Measurements from ENCODE around the gene APBA2. TPM values are rescaled to one million over a fixed set of nuclear protein-coding genes. Genes with fewer than 3 reads are reported as not detected.
"Not testable (repeated sequence)": the region's sequence is repeated elsewhere in the genome, so short reads cannot be mapped to it uniquely, and the experiment has no call there.

The APBA2 gene
- total RNA-seq, 1 donor from 2014 or later: 0.24 TPM

DNA sequence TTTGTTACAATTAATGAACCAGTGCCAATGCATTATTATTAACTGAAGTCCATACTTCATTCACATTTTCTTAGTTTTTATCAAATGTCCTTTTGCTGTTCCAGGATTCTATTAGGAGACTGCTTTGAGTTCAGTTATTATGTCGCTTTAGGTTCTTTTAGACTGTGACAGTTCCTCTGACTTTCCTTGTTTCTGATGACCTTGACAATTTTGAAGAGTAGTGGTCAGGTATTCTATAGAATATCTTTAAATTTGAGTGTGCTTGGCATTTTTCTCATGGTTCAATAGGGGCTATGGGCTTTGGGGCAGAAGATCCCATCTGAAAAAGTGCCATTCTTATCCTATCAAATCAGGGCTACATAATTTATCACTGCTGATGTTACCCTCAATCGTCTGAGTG lies 126.3 kb downstream of the APBA2 start:
- ATAC-seq: no peak

DNA sequence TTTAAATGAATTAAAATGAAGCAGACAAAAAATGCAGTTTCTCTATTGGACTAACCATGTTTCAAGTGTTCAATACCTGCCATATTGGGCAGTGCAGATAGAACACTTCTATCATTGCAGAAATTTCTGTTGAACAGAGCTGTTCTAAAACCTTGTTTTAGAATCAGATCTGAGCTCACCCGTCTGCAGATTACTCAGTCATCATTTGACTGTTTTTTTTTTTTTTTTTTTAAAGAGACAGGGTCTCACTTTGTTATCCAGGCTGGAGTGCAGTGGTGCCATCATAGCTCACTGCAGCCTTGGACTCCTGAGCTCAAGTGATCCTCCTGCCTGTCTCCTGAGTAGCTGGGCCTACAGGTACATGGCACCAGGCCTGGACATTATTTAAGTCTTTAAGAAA lies 128.7 kb downstream of the APBA2 start:
- ATAC-seq: no peak

DNA sequence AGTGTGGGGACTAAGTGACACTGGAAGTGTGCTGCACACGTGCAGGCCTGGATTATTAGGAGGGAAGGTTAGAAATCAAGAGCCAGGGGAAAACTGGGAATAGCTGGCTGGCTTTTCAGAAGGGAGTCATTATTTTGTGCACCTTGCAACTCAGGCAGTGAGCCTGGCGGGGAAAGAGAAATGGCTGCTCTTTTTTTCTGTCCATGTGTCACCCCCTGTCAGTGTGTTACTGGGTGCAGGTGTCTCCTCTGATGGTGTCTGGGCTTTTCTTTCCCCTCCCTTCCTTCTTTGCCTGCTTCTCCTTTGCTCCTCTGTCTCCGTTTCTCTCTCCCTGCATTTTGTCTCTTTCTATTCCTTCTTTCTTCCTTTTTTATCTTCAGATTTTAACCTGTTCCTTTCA lies 130.7 kb downstream of the APBA2 start:
- no peak for ATAC-seq

DNA sequence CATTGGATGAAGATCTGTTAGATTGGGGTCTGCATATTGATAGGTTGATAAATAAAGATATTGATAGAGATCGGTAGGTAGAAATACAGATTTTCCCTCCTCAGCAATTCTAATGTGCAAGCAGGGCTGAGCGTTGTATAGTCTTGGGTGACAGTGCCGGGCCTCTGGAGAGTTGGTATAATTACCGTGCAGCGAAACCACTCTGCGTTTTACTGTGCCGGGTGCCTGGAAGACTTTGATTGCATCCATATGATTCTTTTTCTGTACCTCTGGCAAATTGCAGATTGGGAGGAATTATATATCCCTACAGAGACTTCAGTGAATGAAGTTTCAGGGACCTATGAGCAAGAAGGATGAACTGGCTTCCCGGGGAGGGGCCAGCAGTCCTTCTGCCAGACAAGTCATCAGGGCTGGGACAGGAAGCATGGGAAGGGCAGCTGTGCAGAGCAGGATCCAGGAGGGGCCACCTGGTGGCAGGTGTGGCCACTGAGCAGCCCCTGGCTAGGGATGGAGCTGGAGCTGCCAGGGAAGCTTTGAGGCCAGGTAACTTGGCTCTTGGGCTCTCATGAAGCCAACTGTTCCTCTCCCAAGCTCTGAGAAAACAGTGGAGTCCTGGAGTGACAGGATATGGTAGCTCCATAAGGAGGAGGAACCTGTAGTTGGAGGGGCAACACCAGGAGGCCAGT lies 132.5 kb downstream of the APBA2 start:
- no peak for ATAC-seq

DNA sequence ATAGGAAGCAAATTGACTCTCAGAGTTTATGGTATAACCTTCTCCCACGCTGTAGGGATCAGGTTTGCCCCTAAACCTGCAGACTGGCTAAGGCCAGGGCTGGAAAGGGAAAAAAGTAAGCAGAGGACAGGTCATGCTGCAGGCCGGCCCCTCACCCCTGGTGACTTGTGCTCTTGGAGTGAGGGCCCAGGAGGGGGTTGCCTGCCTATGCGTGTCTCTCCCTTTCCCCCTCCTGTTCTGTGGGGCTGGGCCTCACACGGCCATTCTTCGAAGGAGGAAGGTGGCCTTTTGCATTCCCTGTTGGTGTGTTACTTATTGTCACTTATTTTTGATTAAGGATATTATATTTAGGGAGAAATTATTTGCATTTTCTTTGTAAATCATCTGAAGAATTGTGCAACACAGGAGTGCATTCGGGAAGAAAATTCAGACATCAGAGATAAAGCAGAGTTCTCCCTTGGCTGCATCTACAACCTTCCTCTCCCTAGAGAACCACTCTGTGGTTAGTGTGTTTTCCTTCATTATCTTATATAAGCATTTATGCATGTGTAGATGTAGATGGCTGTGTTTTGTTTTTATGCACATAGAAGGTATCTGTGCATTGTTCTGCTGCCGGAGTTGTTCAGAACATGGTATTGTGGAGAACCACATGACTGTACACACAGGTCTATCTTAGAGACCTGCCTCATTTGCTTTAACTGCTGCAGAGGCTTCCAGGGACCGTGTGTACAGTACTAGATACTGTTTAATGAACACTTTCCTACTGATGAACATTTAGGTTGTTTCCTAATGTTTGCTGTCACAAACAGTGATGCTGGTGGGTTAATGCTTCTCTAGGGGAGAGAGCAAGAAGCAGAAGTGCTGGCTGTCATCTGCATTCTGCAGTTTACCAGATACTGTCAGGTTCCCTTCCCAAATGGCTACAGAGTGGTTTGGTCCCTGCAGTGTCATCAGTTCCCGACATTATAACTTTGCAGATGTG lies 133.5 kb downstream of the APBA2 start:
- no peak for ATAC-seq

DNA sequence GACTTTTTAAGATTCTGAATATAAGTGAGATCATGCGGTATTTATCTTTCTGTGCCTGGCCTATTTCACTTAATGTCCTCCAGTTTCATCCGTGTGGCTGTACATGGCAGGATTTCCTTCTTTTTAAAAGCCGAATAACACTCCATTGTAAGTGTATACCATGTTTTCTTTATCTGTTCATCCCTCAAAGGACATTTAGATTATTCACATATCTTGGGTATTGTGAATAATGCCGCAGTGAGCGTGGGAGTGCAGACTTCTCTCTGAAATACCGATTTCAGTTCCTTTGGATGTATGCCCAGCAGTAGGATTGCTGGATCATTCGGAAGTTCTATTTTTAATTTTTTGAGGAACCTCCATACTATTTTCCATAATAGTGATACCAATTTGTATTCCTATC lies 136.1 kb downstream of the APBA2 start:
- no peak for ATAC-seq

DNA sequence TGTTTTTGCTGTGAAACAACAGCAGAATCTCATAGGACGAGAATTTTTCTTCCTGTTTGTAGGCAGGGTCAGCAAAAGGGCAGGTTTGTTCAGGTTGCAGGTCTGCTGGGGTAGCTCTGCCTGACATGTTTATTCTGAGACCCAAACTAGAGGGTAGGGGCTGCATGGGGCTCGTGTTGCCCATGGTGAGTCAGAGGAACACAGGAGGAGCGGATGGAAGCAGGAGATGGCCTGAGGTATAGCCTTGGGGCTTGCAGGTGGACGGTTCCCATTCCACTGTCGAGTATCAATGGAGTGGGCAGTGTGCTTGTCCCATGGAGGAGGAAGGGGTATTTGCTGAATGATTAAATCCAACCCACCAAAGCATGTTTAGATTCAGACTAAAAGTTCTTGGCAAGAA lies 138.9 kb downstream of the APBA2 start:
- ATAC-seq: no peak

DNA sequence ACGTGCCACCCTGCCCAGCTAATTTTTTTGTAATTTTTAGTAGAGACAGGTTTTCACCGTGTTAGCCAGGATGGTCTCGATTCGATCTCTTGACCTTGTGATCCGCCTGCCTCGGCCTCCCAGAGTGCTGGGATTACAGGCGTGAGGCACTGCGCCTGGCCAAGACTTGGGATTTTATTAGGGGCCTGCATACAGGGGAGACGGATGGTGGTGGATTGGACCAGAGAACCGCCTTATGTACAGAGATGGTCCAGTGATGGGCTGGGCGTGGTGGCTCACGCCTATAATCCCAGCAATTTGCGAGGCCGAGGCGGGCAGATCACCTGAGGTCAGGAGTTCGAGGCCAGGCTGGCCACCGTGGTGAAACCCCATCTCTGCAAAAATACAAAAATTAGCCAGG lies 139.6 kb downstream of the APBA2 start:
- ATAC-seq: not testable (repeated sequence)

DNA sequence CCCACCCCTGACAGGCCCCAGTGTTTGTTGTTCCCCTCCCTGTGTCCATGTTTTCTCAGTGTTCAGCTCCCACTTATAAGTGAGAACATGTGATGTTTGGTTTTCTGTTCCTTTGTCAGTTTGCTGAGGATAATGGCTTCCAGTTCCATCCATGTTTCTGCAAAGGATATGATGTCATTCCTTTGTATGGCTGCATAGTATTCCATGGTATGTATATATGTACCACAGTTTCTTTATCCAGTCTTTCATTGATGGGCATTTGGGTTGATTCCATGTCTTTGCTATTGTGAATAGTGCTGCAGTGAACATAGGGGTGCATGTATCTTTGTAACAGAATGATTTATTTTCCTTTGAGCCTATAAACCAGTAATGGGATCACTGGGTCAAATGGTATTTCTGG lies 142.4 kb downstream of the APBA2 start:
- ATAC-seq: not testable (repeated sequence)

DNA sequence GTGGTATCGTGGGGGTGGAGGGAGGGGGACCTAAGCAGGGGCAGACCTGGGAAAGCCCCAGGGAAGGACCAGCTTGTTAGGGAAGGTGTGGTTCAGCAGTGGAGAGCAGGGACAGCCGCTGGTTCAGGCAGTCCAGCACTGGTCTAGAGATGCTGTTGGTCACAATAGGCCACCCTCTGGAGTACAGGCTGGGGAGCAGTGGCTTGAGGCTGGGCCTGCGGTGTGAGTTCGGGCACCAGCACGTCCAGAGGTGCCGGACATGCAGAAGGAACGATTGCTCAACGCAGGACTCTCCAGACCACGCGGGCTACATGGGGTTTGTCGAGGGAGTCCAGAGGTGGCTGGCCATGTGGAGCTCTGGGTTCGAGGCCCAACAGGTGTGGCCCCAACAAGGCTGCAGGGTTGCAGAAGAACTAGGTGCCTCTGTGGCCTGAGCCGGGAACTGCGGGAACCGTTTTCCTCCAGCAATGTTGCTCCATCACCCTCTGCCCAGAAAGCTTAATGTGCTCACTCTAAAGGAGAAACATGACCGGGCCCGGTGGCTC lies 143.9 kb downstream of the APBA2 start:
- ATAC-seq: no peak

DNA sequence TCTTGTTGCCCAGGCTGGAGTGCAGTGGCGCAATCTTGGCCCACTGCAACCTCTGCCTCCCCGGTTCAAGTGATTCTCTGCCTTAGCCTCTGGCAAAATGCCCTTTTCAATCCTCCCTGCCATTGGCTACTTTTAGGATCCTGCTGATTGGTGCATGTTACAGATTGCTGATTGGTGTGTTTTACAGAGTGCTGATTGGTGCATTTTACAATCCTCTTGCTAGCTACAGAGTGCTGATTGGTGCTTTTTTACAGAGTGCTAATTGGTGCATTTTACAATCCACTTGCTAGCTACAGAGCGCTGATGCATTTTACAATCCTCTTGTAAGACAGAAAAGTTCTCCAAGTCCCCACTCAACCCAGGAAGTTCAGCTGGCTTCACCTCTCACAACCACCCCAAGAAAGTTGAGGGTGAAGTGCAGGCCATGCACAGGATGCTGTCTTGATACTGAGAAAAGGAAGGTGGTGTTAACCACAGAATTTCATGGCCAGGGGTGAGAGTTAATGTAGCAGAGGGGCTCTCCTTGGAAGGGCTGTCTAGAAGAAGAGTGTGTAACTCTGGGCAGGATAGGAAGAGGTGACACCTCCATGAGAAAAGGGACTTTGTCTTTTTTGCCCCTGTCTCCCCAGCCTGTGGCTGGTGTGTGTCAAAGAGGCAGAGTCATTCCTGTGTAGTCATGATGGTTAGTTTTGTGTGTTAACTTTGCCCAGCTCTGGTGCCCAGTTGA lies 145.9 kb downstream of the APBA2 start:
- ATAC-seq: no peak

DNA sequence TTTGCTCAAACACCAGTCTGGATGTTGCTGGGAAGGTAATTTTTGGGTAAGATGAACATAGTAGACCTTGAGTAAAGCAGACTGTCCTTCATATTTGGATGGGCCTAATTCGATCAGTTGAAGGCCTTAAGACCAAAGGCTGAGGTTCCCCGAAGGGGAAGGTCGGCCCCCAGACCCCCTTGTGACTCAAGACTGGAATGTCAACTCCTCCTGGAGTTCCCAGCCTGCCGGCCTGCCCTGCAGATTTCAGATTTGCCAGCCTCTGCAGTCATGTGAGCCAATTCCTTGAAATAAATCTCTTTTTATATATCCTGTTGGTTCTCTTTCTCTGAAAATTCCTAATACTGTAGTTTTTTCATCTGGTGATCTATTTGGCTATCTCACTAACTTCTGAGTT lies 146.5 kb downstream of the APBA2 start:
- ATAC-seq: no peak

DNA sequence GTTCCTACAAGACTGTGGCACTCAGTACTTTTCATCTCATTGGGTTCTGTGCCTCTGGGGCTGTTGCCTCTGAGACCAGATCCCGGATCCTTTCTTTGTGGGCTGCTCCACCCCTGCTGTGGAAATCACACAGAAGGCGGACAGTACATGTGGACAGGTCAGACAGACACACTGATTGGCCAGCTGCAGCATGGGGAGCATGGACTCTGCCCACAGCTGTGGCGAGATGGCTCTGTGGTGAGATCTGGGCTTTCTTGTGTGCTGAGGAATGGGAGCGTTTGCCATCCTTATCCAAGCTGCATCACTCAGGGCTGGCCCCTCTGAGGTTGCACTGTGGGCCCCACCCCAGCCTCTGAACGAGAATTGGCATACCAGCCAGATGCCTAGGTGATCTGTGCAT lies 147.0 kb downstream of the APBA2 start:
- ATAC-seq: no peak

DNA sequence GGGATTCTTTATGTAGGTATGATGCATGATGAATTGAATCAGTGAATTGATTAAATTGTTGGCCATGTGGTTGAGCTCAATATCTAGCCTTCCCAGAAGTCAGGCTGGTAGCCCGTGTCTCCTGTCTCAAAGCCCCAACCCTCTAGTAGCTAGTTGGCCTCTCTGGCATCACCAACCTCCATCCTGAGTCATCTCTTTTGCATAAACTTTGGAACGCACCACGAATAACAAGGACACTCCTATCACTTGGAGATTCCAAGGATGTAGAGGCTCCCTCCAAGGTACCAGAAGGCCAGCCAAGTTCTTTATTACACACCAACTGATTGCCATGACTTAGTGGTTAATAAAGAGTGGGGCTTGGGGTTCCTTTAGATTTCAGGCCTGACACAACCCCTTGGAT lies 148.4 kb downstream of the APBA2 start:
- no peak for ATAC-seq

DNA sequence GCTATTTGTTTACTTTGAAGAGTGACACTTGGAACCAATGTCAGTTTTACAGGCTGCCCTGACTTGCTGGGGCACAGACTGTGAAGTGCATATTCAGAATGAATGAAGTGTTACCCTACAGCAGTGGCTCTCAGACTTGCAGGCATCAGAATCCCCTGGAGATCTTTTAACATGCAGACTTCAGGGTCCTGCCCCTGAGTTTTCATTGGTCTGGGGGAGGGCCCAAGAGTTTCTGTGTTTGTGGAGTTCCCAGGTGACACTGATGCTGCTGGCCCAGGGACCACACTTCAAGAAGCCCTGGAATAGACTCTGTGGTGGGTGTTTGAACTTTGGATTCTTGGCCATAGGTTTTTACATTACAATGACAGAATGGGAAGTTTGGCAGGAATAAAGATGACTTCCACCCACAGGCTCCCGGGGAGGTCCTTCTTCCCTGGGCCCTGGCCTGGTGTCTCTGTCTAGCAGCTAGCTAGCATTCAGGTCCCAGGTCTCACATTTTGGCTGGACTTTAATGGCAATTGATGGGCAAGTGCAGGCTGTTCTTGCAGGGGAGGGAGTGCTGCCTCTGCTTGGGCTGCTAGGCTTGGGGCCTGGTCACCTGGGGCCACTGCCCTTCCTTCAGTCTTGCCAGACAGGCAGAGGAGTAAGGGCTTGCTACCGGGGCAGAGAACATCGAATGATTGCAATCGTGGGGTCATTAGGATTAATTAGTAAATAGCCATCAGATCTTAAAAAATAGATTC lies 149.0 kb downstream of the APBA2 start:
- ATAC-seq: no peak

DNA sequence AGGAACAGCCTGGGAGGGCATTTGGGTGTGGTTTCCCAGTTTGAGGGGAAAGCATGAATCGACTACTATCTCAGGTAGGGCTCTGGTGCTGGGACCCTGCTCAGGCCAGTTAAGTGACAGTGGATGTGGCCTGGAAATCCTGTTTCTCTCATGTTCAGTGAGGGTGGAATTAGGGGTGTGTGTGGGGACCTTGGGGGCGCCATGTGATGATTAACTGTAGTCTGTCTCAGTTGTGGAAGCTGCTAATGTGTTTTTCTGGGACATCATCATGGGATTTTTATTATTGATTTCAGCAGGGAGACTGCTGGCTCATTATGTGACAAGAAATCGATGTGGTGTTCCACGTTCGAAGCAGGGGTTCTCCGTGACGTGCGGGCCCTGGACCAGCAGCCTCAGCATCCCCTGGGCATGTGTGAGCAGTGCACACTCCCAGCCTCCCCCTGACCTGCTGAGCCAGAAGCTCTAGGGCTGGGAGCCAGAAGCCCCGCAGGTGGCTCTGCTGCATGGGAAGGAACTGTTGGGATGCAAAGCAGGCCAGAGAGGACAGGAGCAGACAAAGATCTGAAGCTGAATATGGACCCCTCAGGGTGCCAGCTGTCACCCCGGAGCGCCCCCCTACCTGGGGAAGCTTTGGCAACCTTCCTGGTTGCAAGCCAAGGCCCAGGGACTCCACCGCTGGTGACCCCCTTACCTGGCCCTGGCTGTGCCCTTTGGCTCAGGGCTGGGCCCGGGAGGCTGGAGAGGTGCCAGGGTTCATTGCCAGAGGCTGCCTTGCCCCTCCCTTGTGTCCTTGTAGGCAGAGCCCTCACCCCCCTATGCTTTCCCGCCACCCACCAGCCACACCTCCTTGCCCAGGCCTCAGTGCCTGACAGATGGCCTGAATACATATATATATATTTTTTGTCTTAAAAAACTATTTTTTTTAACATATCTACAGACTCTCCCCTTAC lies 149.8 kb downstream of the APBA2 start:
- ATAC-seq: no peak

DNA sequence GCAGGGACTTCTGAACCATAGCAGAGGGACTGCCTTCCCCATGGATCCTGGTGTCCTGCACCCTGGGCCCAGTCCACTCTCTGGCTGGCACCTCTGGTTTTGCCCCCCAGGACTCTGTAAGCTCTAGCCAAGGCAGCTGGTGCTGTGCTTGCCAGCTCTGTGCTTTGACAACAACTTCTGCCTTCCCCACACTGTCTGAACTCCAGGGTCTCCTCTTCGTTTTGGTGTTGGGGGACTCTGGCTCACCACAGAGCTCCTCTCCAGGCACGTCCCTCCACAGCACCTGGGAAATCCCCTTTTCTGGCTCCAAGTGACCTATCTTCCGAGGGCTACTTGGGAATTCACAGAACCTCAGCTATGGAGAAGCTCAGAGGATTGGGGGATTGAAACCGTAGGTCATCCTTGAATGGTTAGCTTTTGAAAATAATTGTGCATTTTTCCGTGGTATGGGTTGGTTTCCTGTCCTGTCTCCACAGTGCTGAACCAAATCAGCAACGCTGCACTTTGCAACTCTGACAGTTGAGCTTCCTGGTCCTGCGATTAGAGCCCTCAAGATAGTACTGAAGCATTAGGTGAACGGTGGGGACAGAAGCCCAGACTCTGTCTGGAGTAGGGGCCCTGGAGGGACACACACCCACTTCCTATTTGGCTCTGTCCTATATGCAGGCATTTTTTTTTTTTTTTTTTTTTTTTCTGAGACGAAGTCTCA lies 152.4 kb downstream of the APBA2 start:
- ATAC-seq: no peak

DNA sequence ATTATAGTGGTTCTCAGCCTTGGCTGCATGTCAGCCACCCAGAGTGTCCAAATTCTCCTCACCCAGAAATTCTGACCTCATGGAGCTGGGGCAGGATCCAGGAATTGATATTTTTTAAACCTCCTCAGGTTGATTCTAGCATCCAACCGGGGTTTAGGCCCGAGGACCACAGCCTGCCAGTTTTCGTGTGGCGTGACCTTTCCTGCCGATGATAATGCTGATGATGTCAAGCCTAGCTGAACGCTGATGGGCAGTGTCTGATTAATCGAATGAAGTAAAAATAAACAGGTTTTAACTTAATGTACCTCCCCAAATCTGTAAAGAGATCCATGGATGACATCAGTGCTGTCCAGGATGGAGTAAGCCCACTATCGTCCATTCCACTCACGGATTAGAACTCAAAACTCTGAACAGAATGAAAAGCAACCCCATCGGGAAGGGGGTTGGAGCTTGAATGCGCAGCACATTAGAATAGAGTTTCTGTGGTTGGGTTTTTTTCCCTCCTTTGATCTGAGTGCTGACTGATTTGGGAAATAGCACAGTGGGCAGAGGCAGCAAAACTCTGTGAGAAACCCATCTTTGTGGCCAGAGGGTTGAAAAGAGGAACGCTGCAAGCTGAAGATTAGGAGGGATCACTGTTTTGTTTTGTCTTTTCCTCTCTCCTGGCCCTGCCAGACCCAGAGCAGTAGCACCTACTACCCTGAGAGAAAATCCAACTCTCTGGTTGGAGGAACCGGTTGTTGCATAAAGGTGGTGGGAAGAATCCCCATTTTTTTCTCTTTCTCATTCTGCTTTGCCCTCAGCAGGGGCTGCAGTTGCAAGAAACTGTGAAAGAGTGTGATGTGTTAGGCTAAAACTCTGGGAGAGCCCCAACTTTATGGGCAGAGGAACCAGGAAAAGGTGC lies 153.9 kb downstream of the APBA2 start:
- no peak for ATAC-seq

DNA sequence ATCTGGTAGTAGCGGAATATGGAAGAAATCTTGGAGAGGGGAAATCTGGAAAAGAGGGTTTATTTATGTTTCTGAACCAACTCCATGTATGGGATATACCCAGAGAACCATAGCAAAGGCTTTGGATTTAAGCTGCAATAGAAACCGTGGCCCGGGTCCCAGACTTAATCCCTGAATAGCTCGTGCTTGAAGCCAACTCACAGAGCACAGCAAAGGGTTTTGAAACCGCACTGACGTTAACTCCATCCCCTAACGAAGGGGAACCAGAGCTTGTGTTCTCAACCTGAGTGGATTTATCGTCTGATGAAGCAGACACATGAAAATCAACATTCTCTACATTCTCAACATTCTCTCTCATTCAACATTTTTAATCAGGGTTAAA lies 154.6 kb downstream of the APBA2 start:
- ATAC-seq: no peak
